Activated CD8-positive, alpha-beta T cell treated with anti-CD3 and anti-CD28 coated beads, Interleukin-2, amount 10 ng/mL, durations not matched to agents 7 days and 5 days (primary cell): Measurements from ENCODE around the gene CCDC88A. TPM values are rescaled to one million over a fixed set of nuclear protein-coding genes. Genes with fewer than 3 reads are reported as not detected.

Experiments
- ATAC-seq: fragments of 150-1000 bp; cut with Tn5 transposase; one replicate; pipeline ENCODE4 v1.10.0; 2021; ENCODE audit warnings: moderate library complexity
- CTCF ChIA-PET: fragments of 350-600 bp; sonication (Branson Sonifier 250); formaldehyde crosslinking; loops from one replicate; lab custom pipeline; 2021; ENCODE audit warnings: antibody characterized with exemption; lab: Charles Lee
- POLR2A ChIA-PET: fragments of 350-600 bp; sonication (Branson Sonifier 250); formaldehyde crosslinking; loops from one replicate; lab custom pipeline; 2021; ENCODE audit warnings: antibody characterized with exemption; lab: Charles Lee
- DNase-seq: peaks from one replicate; pipeline ENCODE4 v3.0.0-alpha.2; 2020
- H3K27ac Mint-ChIP-seq: one replicate; pipeline ENCODE4 v1.8.0; 2021; ENCODE audit warnings: mild to moderate bottlenecking, mixed read lengths
- H3K27me3 Mint-ChIP-seq: one replicate; pipeline ENCODE4 v1.8.0; 2021; ENCODE audit warnings: low read depth, mixed read lengths
- H3K36me3 Mint-ChIP-seq: one replicate; pipeline ENCODE4 v1.8.0; 2021; ENCODE audit warnings: low read depth, mixed read lengths
- H3K4me1 Mint-ChIP-seq: one replicate; pipeline ENCODE4 v1.8.0; 2021; ENCODE audit warnings: low read depth, mixed read lengths
- H3K4me3 Mint-ChIP-seq: one replicate; pipeline ENCODE4 v1.8.0; 2021; ENCODE audit warnings: mild to moderate bottlenecking, mixed read lengths
- H3K9me3 Mint-ChIP-seq: one replicate; pipeline ENCODE4 v1.8.0; 2022; ENCODE audit warnings: mixed read lengths; ENCODE audit not compliant: insufficient read depth
- total RNA-seq, 2 experiments: library from RNA; stranded (reverse); gene quantifications; one replicate each; pipeline ENCODE4 v1.2.3, GENCODE V29; 2021

The CCDC88A gene
- total RNA-seq, 2 experiments from 2014 or later = 12.0 to 12.9 TPM

DNA sequence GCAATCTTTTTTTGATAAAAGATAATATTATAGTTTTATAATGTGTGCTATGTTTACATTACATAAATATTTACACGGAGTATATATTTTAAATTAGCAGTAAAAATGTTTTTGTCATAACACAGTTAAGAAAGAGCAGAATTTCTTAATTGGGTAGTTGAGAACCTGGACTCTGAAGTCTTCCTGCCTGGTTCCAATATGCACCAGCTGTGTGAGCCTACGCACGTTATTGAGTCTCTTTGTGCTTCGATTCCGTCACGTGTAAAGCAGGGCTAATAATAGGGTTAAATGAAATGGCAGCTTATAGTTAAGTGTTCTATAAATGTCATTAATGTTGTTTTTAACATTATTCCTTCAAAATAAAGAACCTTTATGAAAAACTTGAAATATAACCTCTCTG is 1.2 kb upstream of the CCDC88A start:
- DNase-seq (no peak), ATAC-seq (no peak)
- Mint-ChIP-seq H3K36me3 (no peaks in the 10 kb centered on the region), H3K4me3 (peak overlapping the region; percentile 81), H3K4me1 (peaks cover 34% of the 10 kb centered on the region), H3K27me3 (peaks cover 28% of the 10 kb centered on the region), H3K27ac (no peak overlapping the region), H3K9me3 (no peaks in the 10 kb centered on the region)
- CTCF ChIA-PET = no interaction called here
- POLR2A ChIA-PET = interaction anchor here (0.6 kb wide), 1 partner anchor 787 kb away, joined by 3 read pairs; no protein-coding TSS in a partner anchor

- H3K27me3 Mint-ChIP-seq = peaks cover 28% of the 10 kb centered on the region
- H3K9me3 Mint-ChIP-seq = no peaks in the 10 kb centered on the region
- peaks cover 34% of the 10 kb centered on the region for H3K4me1 Mint-ChIP-seq
- DNase-seq = no peak
- peak overlapping the region; percentile 47 for H3K27ac Mint-ChIP-seq
- ChIA-PET POLR2A (interaction anchor here (0.6 kb wide), 1 partner anchor 787 kb away, joined by 3 read pairs; no protein-coding TSS in a partner anchor), CTCF (interaction anchor here (0.6 to 1.1 kb wide), 2 partner anchors 11 to 88 kb away, joined by 3 read pairs; no protein-coding TSS in a partner anchor)
- no peak for ATAC-seq
- H3K4me3 Mint-ChIP-seq = peak overlapping the region; percentile 81
- H3K36me3 Mint-ChIP-seq = no peaks in the 10 kb centered on the region
These were observed 726 bp upstream of the CCDC88A start for GRCh38 chr2:55420439-55420725.

- Mint-ChIP-seq H3K27ac (peak overlapping the region; percentile 70), H3K36me3 (no peaks in the 10 kb centered on the region), H3K4me3 (peak overlapping the region; percentile 81), H3K9me3 (no peaks in the 10 kb centered on the region), H3K4me1 (peaks cover 34% of the 10 kb centered on the region), H3K27me3 (peaks cover 28% of the 10 kb centered on the region)
- no peak for DNase-seq
- ATAC-seq = peak; percentile 48
- ChIA-PET POLR2A (no interaction called here), CTCF (interaction anchor here (1.1 kb wide), 1 partner anchor 13 kb away, joined by 3 read pairs; no protein-coding TSS in a partner anchor)
These were observed 400 bp downstream of the CCDC88A start for GRCh38 chr2:55419233-55419678.

DNA sequence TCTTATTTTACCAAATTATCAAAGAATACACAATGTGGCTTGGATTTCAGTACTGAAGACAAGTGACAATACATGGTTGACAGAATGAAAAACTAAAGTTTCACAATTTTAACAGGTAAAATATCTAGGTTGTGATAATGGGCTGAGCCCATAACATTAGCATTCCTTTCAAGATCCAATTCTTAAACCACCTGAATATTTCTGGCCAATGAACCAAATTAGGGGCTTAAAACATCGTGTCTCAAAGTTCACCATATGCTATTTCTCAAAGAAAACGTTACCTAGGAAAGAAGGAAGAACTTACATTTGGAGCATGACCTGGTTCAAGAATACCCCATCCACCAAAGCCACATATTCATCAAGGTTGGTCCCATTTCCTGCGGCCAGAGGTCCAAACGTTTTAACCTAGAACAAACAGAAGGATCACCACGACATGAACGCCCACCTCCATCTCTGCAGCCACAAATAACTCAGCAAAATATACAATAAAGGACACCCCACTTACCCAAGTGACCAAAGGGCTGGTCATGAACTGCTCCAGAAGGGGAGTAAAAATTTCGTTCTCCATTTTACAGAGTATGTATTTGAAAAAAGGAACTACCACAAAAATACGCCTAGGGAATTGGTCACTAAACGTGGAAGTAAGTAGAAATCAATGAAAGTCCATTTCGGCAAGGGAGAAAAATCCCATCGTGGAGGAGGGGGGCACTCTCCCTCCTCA is 984 bp downstream of the CCDC88A start:
- ChIA-PET POLR2A (no interaction called here), CTCF (no interaction called here)
- no peak for ATAC-seq
- no peaks in the 10 kb centered on the region for H3K9me3 Mint-ChIP-seq
- H3K4me1 Mint-ChIP-seq = peaks cover 34% of the 10 kb centered on the region
- H3K36me3 Mint-ChIP-seq = no peaks in the 10 kb centered on the region
- H3K27ac Mint-ChIP-seq = no peak overlapping the region
- DNase-seq = no peak
- peaks cover 23% of the 10 kb centered on the region for H3K27me3 Mint-ChIP-seq
- H3K4me3 Mint-ChIP-seq = peak overlapping the region; percentile 81

GRCh38 chr2:55418072-55418471 is 1.6 kb downstream of the CCDC88A start:
- Mint-ChIP-seq H3K4me1 (peaks cover 34% of the 10 kb centered on the region), H3K9me3 (no peaks in the 10 kb centered on the region), H3K36me3 (no peaks in the 10 kb centered on the region), H3K27me3 (peaks cover 20% of the 10 kb centered on the region), H3K4me3 (peak overlapping the region; percentile 81), H3K27ac (no peak overlapping the region)
- POLR2A ChIA-PET = no interaction called here
- no peak for DNase-seq
- ATAC-seq = no peak
- CTCF ChIA-PET = no interaction called here

GRCh38 chr2:55416786-55417568 is 2.7 kb downstream of the CCDC88A start:
- ChIA-PET POLR2A (no interaction called here), CTCF (no interaction called here)
- Mint-ChIP-seq H3K4me3 (no peak overlapping the region), H3K9me3 (no peaks in the 10 kb centered on the region), H3K27me3 (peaks cover 13% of the 10 kb centered on the region), H3K4me1 (peaks cover 34% of the 10 kb centered on the region), H3K36me3 (no peaks in the 10 kb centered on the region), H3K27ac (no peak overlapping the region)
- no peak for DNase-seq
- no peak for ATAC-seq

GRCh38 chr2:55415300-55415699 is 4.4 kb downstream of the CCDC88A start:
- no peak overlapping the region for H3K27ac Mint-ChIP-seq
- no peak overlapping the region for H3K4me3 Mint-ChIP-seq
- CTCF ChIA-PET = no interaction called here
- peaks cover 24% of the 10 kb centered on the region for H3K4me1 Mint-ChIP-seq
- H3K9me3 Mint-ChIP-seq = no peaks in the 10 kb centered on the region
- peaks cover 10% of the 10 kb centered on the region for H3K27me3 Mint-ChIP-seq
- no peaks in the 10 kb centered on the region for H3K36me3 Mint-ChIP-seq
- DNase-seq = no peak
- POLR2A ChIA-PET = no interaction called here
- ATAC-seq = no peak

GRCh38 chr2:55408918-55409868 is 10.5 kb downstream of the CCDC88A start:
- Mint-ChIP-seq H3K36me3 (peaks cover 2% of the 10 kb centered on the region), H3K27me3 (no peaks in the 10 kb centered on the region), H3K4me1 (no peaks in the 10 kb centered on the region), H3K27ac (no peak overlapping the region), H3K4me3 (no peak overlapping the region), H3K9me3 (no peaks in the 10 kb centered on the region)
- DNase-seq (no peak), ATAC-seq (no peak)
- ChIA-PET CTCF (no interaction called here), POLR2A (no interaction called here)

- DNase-seq (no peak), ATAC-seq (no peak)
- Mint-ChIP-seq H3K9me3 (no peaks in the 10 kb centered on the region), H3K27ac (no peak overlapping the region), H3K4me3 (no peak overlapping the region), H3K36me3 (peaks cover 2% of the 10 kb centered on the region), H3K27me3 (no peaks in the 10 kb centered on the region), H3K4me1 (no peaks in the 10 kb centered on the region)
- POLR2A ChIA-PET = no interaction called here
- CTCF ChIA-PET = no interaction called here
These were observed 11.4 kb downstream of the CCDC88A start for GRCh38 chr2:55408098-55408882.

DNA sequence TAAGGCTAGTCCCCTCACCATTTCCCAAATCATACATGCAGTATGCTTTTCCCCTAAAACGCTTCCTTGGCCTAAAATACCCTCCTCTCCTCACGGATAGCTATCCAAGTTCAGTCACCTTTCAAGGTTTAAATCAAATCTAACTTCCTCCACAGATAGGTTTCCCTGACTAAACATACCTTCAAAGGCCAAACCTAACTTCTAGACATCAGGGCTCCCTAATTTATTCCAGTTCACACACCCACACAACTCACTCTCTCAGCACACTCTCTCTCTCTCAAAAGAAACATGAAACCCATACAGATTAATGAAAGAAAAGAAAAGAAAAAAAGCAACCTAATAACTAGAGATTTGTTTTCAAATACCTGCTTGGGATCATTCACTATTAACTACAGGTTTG is 14.5 kb downstream of the CCDC88A start:
- Mint-ChIP-seq H3K27me3 (no peaks in the 10 kb centered on the region), H3K9me3 (no peaks in the 10 kb centered on the region), H3K27ac (no peak overlapping the region), H3K4me1 (no peaks in the 10 kb centered on the region), H3K36me3 (peaks cover 2% of the 10 kb centered on the region), H3K4me3 (no peak overlapping the region)
- ChIA-PET POLR2A (no interaction called here), CTCF (no interaction called here)
- no peak for ATAC-seq
- no peak for DNase-seq
